Inferior parietal cortex (tissue), 1 donor: ENCODE data around the gene TACR2.

Experiments used
- DNase-seq: peaks from one replicate; pipeline ENCODE4 v3.0.0-alpha.2; 2016; ENCODE audit errors: extremely low spot score

The TACR2 gene

GRCh38 chr10:69419096-69419743 is 2.5 kb upstream of the TACR2 start:
- DNase-seq: no peak

GRCh38 chr10:69418052-69418752 is 1.5 kb upstream of the TACR2 start:
- no peak for DNase-seq

GRCh38 chr10:69417542-69417941 is 824 bp upstream of the TACR2 start:
- no peak for DNase-seq

GRCh38 chr10:69415951-69416350 is 767 bp downstream of the TACR2 start:
- no peak for DNase-seq

- DNase-seq: no peak
Measured at GRCh38 chr10:69415049-69415448, 1.7 kb downstream of the TACR2 start.

- DNase-seq: no peak
Measured at GRCh38 chr10:69414036-69415018, 2.4 kb downstream of the TACR2 start.

- peak; percentile 70 for DNase-seq
Measured at GRCh38 chr10:69413221-69413865, 3.4 kb downstream of the TACR2 start.

- no peak for DNase-seq
Measured at GRCh38 chr10:69412232-69412790, 4.4 kb downstream of the TACR2 start.

- no peak for DNase-seq
Measured at GRCh38 chr10:69411476-69411875, 5.2 kb downstream of the TACR2 start.

- no peak for DNase-seq
Measured at GRCh38 chr10:69410487-69410886, 6.2 kb downstream of the TACR2 start.

- no peak for DNase-seq
Measured at GRCh38 chr10:69409968-69410367, 6.8 kb downstream of the TACR2 start.

GRCh38 chr10:69409176-69409495 is 7.6 kb downstream of the TACR2 start:
- DNase-seq: peak; percentile 41

- DNase-seq: peak; percentile 87
Measured at GRCh38 chr10:69408318-69409175, 8.2 kb downstream of the TACR2 start.

- DNase-seq: no peak
Measured at GRCh38 chr10:69407621-69408301, 9.0 kb downstream of the TACR2 start.

GRCh38 chr10:69406816-69407580 is 9.7 kb downstream of the TACR2 start:
- DNase-seq: no peak

GRCh38 chr10:69406302-69406811 is 10.4 kb downstream of the TACR2 start:
- no peak for DNase-seq

GRCh38 chr10:69405221-69405620 is 11.5 kb downstream of the TACR2 start:
- DNase-seq: no peak

- DNase-seq: no peak
Measured at GRCh38 chr10:69404786-69405185, 11.9 kb downstream of the TACR2 start.

- DNase-seq: no peak
Measured at GRCh38 chr10:69403519-69403918, 13.2 kb downstream of the TACR2 start.
